GM19328 (cell line): ENCODE data around the gene DDX51.
"Not testable (repeated sequence)": the region's sequence is repeated elsewhere in the genome, so short reads cannot be mapped to it uniquely, and the experiment has no call there.

ENCODE experiments used
- ATAC-seq: cut with Tn5 transposase; IDR thresholded peaks from one replicate; pipeline ENCODE4 v1.9.1; 2021; ENCODE audit warnings: mild to moderate bottlenecking, moderate library complexity; ENCODE audit not compliant: unreplicated experiment

DDX51 gene

DNA sequence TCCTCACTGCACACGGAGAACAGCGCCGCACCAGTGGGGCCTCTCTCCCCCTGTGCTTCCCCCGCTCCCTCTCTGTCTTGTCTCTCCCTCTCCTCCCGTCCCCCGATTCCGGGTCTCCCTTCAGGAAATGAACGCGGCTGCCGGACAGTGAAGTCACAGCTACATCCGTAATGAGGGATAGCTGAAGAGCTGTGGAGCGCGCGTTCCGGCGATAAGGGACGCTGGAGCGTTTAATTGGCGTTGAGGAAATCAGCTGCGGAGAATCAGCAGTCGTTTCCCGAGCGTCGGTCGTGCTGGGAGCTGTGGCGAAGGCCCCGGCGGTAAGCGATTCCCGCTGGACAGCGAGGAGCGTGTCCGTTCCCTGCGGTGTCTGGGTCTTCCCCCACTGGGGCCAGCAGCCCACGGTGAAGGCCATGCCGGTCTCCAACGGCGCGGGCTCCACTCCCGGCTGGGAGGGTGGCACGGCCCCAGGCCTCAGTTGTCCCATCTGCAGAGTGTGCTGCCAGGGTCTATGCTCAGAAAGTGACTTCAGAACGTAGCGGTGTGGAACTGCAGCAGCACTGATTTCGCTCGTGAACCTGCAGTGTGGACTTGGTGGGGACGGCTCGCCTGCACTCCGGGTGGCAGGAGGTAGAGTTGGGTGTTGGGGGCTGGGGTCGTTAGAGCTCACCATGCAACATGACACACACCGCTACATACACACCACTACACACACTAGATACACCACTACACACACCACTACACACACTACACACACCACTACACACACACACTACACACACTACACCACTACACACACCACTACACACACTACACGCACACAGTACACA is 11.0 kb upstream of the DDX51 start:
- ATAC-seq: no peak

DNA sequence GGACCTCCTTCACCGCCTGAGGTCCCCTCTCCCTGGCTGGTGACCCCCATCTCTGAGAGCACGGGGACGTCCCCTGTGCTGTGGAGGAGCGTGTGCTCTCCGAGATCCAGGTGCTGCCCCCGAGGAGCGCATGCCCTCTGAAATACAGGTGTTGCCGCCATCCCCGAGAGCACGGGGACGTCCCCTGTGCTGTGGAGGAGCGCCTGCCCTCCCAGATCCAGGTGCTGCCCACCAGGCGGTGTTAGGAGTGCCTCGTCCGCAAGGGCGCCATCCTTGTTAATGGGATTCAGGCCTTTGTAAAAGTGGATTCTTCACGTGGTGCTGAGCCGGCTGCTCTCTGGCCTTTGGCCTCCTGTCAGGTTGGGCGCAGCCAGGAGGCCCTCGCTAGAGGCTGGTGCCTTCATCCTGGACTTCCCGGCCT is 10.2 kb upstream of the DDX51 start:
- no peak for ATAC-seq

DNA sequence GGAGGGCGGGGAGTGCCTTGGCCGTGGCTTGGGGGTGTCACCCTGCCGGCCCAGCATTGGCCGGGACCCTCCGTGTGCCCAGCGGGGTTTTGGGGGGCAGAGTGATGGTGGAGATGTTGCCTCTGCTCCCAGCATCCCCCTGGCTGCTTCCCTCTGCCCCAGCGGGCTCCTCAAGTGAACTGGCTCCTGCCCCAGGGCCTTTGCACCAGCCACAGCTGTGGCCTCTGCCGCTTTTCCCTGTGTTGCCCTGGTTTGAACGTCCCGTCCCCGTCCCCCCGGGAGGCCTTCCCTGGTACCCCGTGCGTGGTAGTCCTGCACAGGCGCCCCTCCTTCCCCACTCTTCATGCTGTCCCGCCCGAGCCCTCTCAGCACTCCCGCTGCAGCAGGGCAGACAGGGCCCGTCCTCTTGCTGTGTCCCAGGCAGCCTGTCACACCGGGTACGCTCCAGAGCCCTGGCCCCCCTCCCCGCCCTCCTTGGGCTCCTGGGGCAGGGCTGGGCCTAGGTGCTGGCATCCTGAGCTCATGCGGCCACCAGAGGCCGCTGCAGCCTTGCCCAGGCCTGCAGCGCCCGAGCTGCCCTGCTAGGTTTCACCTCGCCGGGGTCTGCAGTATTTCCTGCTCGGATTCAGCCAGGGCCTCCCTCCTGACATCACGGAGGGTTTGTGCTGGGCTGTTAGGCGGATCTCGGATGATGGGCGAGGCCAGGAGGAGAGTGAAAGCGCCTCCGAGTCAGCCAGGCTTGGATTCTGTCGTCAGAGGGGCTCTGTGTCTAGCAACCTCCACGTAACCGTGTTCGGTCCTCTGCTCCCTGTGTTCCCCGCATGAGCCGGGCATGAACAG is 9.6 kb upstream of the DDX51 start:
- no peak for ATAC-seq

DNA sequence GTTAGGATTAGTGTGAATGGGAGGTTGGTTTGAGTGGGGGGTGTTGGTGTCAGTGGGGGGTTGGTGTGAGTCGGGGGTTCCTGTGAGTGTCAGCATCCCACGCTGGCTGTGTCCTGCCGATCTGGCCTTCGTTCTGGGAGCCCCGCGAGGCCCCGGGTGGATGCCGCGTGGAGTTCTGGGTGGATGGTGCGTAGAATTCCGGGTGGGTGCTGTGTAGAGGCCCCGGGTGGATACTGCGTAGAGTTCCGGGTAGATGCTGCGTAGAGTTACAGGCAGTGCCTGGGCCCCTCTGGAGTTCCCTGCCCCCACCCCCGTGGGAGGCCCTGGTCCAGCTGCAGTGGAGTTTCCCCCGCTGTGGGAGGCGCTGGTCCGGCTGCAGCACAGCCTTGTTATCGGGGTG is 8.8 kb upstream of the DDX51 start:
- no peak for ATAC-seq

DNA sequence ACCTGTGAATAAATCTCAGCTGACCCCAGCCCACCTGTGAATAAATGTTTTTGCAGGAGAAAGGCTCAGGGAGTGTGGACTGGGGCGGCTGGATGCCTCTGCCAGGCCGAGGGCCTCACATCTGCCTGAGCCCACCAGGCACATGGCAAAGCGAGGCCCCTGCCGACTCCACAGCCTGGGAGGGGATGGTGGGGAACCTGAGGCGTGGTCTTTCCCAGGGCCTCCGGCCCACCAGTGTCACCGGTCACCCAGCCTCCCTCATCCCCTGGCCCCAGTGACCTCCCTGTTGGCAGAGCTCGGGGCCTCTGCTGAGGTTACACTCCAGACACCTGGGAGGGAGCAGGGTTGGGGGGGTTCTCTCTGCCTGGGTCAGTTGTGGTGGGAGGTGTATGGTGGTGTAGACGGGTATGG is 8.3 kb upstream of the DDX51 start:
- ATAC-seq: no peak

DNA sequence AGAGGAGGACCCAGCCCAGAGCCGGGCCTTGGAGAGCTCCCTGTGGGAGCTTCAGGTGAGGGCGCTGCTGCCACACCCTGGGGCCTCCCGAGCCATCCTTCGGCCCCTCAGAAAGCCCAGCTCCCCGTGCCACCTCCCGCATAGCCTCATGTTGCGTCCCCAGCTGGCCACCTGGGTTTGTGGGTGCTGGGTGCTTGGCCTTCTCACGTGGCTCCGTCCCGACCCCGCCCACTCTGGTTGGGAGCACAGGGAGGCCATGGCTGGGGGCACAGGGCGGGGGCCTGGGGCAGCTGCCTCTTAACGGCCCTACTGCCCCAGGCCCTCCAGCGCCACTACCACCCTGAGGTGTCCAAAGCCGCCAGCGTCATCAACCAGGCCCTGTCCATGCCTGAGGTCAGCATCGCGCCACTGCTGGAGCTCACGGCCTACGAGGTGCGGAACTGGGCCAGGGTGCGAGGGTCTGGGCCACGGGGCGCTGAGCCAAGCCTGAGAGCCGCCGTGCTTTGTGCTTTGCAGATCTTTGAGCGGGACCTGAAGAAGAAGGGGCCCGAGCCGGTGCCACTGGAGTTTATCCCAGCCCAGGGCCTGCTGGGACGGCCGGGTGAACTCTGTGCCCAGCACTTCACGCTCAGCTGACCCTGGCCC is 7.8 kb upstream of the DDX51 start:
- no peak for ATAC-seq

DNA sequence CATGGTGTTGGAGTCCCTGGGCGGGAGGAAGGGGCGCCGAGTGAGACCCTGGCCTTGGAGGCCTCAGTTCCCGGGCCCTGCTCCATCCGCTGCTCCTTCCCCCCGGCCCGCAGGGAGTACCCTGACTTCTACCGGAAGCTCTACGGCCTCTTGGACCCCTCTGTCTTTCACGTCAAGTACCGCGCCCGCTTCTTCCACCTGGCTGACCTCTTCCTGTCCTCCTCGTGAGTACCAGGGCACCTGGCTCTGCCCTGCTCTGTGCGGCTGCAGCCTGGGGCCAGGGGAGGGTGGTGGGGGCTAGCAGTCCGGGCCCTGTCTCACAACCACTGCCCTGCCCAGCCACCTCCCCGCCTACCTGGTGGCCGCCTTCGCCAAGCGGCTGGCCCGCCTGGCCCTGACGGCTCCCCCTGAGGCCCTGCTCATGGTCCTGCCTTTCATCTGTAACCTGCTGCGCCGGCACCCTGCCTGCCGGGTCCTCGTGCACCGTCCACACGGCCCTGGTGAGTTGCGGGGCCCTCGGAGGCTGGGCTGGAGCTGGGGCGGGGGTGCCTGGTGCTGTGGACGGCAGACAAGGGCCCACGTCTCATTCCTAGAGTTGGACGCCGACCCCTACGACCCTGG is 7.1 kb upstream of the DDX51 start:
- no peak for ATAC-seq

DNA sequence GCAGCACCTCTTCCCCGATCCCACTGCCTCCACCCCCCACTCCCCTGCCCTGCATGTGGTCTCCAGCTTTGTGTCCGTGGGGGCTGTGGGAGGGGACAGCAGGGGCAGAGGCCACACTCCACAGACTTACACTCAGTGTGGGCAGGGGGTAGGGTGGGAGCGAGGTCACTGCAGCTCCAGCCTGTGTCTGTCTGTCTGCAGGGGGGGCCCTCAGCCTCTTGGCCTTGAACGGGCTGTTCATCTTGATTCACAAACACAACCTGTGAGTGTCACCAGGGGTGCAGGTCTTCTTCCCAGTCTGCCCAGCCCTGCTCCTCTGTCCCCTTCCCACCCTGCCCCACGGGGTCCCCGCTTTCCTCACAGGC is 6.6 kb upstream of the DDX51 start:
- ATAC-seq: no peak

DNA sequence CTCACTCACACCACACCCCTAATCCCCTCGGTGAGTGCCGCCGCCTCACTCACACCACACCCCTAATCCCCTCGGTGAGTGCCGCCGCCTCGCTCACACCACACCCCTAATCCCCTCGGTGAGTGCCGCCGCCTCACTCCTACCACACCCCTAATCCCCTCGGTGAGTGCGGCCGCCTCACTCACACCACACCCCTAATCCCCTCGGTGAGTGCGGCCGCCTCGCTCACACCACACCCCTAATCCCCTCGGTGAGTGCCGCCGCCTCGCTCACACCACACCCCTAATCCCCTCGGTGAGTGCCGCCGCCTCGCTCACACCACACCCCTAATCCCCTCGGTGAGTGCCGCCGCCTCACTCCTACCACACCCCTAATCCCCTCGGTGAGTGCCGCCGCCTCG is 5.4 kb upstream of the DDX51 start:
- ATAC-seq: not testable (repeated sequence)

DNA sequence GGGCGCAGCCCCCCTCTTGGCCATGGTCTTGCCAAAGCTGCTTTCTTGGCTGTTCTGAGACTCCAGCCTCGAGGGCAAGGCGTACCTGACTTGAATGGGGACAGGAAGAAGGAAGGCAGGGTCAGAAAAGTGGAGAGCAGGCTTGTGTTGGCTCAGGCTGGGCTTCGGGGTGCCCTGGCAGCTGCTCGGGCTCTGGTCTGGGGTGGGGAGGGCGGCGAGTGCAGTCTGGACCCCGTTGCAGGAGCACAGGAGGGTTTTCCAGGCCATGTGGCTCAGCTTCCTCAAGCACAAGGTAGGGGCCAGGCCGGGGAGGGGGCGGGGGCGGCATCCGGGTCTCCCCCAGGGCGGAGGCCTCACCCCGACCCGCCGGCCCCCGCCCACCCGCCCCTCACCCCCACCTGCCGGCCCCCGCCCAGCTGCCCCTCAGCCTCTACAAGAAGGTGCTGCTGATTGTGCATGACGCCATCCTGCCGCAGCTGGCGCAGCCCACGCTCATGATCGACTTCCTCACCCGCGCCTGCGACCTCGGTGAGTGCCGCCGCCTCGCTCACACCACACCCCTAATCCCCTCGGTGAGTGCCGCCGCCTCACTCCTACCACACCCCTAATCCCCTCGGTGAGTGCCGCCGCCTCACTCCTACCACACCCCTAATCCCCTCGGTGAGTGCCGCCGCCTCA is 4.4 kb upstream of the DDX51 start:
- ATAC-seq: no peak

DNA sequence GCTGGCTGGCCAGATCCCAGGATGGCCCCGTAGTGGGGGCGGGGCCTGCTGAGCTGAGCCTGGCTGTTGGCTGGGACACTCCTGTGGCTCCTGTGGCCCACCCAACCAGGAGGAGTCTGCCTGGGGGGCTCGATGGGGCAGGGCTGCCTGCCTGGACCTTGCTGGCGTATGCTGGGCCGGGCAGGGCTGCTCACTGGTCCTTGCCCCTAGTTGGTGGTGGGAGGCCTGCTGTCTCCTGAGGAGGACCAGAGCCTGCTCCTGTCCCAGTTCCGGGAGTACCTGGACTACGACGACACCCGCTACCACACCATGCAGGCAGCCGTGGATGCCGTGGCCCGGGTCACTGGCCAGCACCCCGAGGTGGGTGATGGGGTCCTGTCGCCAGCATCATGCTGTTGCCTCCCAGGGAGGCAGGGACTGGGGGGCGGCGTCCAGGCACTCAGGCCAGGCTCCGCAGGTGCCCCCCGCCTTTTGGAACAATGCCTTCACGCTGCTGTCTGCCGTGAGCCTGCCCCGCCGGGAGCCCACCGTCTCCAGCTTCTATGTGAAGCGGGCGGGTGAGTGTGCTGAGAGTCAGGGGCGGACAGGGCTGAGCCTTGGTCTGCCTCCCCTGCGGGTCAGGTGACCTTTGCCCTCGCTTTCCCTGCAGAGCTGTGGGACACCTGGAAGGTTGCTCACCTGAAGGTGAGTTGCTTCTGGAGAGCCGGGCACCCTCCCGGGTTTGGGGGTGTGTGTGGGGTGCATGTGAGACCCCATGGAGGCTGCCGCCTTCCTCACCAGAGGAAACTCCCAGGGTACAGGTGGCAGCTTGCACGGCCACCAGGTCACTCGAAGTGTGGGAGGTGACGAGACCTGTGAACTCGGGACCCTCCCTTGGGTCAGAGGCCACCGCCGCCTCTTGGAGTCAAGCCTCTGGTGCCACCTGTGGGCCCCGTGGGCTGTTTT is 3.6 kb upstream of the DDX51 start:
- ATAC-seq: no peak

DNA sequence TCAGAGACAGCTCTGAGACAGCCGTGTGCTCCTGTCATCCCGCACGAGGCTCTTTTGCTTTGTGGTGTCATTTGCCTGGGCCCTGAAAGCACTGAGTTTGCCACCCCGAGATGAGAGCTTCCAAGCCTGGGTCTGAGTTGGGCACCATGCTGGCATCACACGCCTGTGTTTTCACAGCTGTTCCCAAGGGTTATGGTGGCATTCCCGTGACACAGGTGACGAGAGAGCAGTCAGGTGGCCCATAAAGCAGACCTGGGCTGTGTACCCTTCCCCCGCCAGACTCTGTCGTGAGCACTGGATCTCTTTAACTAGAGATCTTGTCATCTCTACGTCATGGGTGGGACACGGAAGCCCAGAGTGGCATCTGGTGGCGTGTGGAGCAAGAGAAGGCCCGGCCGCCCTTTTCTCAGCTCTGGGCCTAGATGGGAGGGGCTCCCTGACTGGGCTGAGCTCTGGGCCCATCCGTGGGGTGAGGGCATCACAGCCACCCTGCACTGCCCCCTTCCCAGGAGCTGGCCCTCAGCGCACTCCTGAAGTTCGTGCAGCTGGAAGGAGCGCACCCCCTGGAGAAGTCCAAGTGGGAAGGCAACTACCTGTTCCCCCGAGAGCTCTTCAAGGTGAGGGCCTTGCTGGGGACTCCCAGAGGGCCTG is 2.8 kb upstream of the DDX51 start:
- ATAC-seq: no peak

DNA sequence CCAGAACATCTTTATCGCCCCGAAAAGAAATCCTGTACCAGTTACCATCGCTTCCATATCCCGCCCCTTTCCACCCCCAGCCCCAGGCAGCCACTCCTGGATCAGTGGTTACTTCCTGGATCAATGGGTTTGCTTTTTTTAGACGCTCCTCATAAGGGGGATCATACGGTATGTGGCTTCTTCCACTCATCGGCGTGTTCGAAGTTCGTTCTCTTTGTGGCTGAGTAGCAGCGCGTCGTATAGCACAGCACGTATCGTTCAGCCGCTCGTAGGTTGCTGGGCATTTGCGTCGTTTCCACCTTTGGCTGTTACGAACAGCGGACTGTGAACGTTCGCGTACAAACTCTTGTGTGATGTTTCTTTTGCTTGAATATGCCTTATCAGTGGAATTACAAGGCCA is 2.0 kb upstream of the DDX51 start:
- ATAC-seq: no peak

DNA sequence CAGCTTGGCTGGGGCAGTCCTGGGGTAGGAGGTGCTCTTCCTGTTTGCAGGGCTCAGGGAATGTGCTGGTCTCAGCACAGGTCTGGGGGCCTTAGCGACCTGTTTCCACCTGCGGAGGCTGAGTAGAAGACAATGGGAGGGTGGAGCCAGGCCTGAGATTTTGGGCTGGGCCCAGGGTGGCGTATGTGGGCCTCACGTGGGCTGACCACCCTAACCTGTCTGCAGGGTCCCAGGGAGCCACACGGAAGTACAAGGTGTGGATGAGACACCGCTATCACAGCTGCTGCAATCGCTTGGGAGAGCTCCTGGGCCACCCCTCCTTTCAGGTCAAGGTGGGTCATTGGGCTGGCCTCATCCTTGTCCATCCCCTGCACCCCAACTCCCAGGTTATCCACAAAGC is 1.2 kb upstream of the DDX51 start:
- ATAC-seq: no peak

DNA sequence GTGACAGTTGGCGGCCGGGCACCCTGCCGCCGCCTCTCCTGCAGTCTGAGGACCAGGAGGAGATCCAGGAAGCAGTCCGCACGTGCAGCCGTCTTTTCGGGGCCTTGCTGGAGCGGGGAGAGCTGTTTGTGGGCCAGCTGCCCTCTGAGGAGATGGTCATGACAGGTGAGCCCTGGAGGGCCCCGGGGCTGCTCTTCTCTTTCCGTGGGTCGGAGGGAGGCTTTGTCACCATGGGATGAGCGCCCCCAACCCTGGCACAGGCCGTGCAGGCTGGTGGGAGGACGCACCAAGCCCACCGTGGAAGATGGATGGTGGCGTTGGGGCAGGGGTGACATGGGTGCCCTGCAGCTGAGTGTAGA is 670 bp upstream of the DDX51 start:
- peak; percentile 2 for ATAC-seq

DNA sequence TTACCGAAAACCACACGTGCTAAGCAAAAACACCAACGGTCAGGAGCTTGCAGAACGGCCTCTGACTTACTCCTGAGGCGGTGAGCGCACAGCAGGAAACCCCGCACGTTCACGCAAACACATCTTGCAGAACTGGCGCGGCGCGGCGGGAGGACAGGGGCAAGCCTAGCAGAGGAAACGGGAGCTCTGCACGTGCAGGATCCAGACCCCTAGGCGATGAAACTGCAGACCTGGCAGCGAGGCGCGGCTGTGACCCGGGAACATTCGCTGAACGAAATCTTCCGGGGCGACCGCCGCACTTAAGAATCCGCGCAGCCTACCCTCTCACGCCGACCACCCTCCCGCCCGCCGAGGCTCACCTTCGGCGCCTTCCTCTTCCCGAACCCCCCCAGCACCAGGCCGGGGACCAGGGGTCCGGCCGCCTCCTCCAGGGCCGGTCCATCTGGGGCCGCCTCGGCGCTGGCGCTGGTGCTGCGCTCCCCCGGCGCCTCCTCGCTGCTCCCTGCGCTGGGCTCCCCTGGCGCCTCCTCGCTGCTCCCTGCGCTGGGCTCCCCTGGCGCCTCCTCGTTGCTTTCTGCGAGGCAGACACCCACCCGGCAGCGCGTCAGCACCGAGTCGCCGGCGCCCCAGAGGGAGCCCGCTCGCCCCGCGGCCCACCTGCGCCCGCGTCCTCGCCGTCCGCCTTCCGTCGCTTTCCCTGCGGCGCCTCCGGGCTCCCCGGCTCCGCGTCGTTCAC is 615 bp downstream of the DDX51 start:
- peak; percentile 23 for ATAC-seq

DNA sequence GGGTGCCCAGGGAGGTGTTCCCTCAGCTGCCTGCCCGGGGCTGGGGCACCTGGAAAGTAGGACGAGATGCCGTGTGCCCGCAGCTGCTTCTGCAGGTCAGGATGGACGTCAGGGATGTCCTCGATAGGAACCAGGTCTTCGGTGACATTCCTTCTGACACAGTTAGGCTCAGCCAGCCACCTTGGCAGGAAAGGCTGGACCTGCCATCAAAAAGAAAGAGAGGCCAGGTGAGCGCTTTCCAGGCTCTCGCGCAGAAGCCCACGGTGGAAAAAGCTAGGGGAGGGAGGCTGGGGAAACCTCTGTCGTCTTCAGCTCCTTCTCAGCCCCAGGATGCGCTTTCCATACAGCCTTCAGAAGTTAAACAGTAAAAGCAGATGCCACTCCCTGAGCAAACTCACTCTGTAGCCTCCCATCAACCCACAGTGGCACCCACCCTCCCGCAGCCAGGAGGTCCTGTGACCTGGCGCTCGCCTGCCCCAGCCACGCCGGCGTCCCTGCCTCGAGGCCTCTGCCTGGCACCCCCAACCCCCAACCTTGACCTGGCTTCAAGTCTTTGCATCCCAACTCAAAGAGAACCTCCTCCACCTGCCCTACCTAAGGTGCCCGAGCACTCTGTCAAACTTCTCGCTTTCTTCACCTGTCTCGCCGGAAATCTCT is 1.3 kb downstream of the DDX51 start:
- ATAC-seq: no peak
